Endodermal cell (in vitro differentiated cells): Measurements from ENCODE around the gene OTP. TPM values are rescaled to one million over a fixed set of nuclear protein-coding genes. Genes with fewer than 3 reads are reported as not detected.

Experiments
- DNase-seq: peaks from one replicate; pipeline ENCODE4 v3.0.0-alpha.2; 2017
- H3K27ac ChIP-seq: 2 replicates; pipeline ENCODE4 v1.5.1; 2013; ENCODE audit warnings: mild to moderate bottlenecking, low read depth, low read length, moderate library complexity
- H3K27me3 ChIP-seq: 2 replicates; pipeline ENCODE4 v1.6.1; 2013; ENCODE audit warnings: mild to moderate bottlenecking, low read length, moderate library complexity; ENCODE audit not compliant: insufficient read depth, control insufficient read depth, poor library complexity, severe bottlenecking
- H3K36me3 ChIP-seq: 2 replicates; pipeline ENCODE4 v1.7.0; 2013; ENCODE audit warnings: mild to moderate bottlenecking, low read length, moderate library complexity; ENCODE audit not compliant: control insufficient read depth, insufficient read depth
- H3K4me1 ChIP-seq: one replicate; pipeline ENCODE4 v1.7.0; 2013; ENCODE audit warnings: low read length; ENCODE audit not compliant: control insufficient read depth, insufficient read depth
- H3K4me3 ChIP-seq: 2 replicates; pipeline ENCODE4 v1.5.1; 2013; ENCODE audit warnings: mild to moderate bottlenecking, low read length, moderate library complexity
- H3K9ac ChIP-seq: 2 replicates; pipeline ENCODE4 v1.6.1; 2013; ENCODE audit warnings: mild to moderate bottlenecking, low read length, moderate library complexity; ENCODE audit not compliant: poor library complexity, severe bottlenecking; ENCODE audit errors: extremely low read depth
- H3K9me3 ChIP-seq: 2 replicates; pipeline ENCODE4 v1.6.1; 2013; ENCODE audit warnings: mild to moderate bottlenecking, low read length, moderate library complexity; ENCODE audit not compliant: control insufficient read depth
- H3K27ac Mint-ChIP-seq: 2 replicates; pipeline ENCODE4 v1.8.0; 2020; ENCODE audit warnings: mixed read lengths
- H3K27me3 Mint-ChIP-seq: 2 replicates; pipeline ENCODE4 v1.8.0; 2021; ENCODE audit warnings: mild to moderate bottlenecking, mixed read lengths; ENCODE audit not compliant: insufficient read depth
- H3K36me3 Mint-ChIP-seq: 2 replicates; pipeline ENCODE4 v1.8.0; 2020; ENCODE audit warnings: low read depth, mixed read lengths
- H3K4me1 Mint-ChIP-seq: 2 replicates; pipeline ENCODE4 v1.8.0; 2020; ENCODE audit warnings: mixed read lengths
- H3K4me3 Mint-ChIP-seq: 2 replicates; pipeline ENCODE4 v1.8.0; 2020; ENCODE audit warnings: mild to moderate bottlenecking, moderate library complexity, mixed read lengths
- H3K9me3 Mint-ChIP-seq: 2 replicates; pipeline ENCODE4 v1.8.0; 2020; ENCODE audit warnings: mild to moderate bottlenecking, mixed read lengths
- CTCF ChIP-seq: fragments of 200-600 bp; sonication (generic); conservative IDR thresholded peaks from 2 replicates; pipeline ENCODE4 v1.5.0; 2021; ENCODE audit warnings: antibody characterized with exemption, mild to moderate bottlenecking
- WGBS, 2 experiments: methylation state at CpG; one replicate each; pipeline versions ENCODE4 v1.1.5 to v1.1.7; 2013; ENCODE audit warnings: missing lambda C conversion rate in 2 of 2, mixed read lengths in 1 of 2; ENCODE audit not compliant: insufficient coverage in 1 of 2, insufficient read length in 1 of 2; 5-methylcytosine and 5-hydroxymethylcytosine counted together
- total RNA-seq, 2 donors: library from RNA; stranded (reverse); fragmentation: NEBNext Ultra II Directional in 1 of 2; extraction: Animal tissue kit (Norgen Biotek cat#: 25700) in 1 of 2; gene quantifications; 2 replicates in 1 of 2; 3 replicates in 1 of 2; pipeline ENCODE4 v1.2.1, GENCODE V29; 2021

The OTP gene
- total RNA-seq, 2 donors from 2014 or later = not detected

- Histone ChIP-seq H3K27me3 (peaks cover 100% of the 10 kb centered on the region), H3K4me3 (peak overlapping the region; percentile 40), H3K4me1 (peaks cover 5% of the 10 kb centered on the region), H3K9ac (no peak overlapping the region), H3K27ac (no peak overlapping the region), H3K9me3 (no peaks in the 10 kb centered on the region), H3K36me3 (no peaks in the 10 kb centered on the region)
- Mint-ChIP-seq H3K36me3 (no peaks in the 10 kb centered on the region), H3K27ac (no peak overlapping the region), H3K4me3 (peak overlapping the region; percentile 54), H3K4me1 (peaks cover 6% of the 10 kb centered on the region), H3K27me3 (peaks cover 99% of the 10 kb centered on the region), H3K9me3 (peaks cover 5% of the 10 kb centered on the region)
- DNase-seq = peak; percentile 77
- TF ChIP-seq CTCF = no peak
- 2 to 3% methylated on average over 34 to 52 of the region's 52 CpGs for WGBS, 2 experiments
Observed at GRCh38 chr5:77629509-77630113, 8.9 kb downstream of the OTP start.

GRCh38 chr5:77628840-77629508, 9.5 kb downstream of the OTP start:
- 8 to 12% methylated on average over 3 to 13 of the region's 13 CpGs for WGBS, 2 experiments
- Mint-ChIP-seq H3K27me3 (peaks cover 98% of the 10 kb centered on the region), H3K4me3 (peak overlapping the region; percentile 54), H3K9me3 (peaks cover 5% of the 10 kb centered on the region), H3K4me1 (peaks cover 6% of the 10 kb centered on the region), H3K36me3 (no peaks in the 10 kb centered on the region), H3K27ac (no peak overlapping the region)
- DNase-seq = peak; percentile 51
- no peaks in the 10 kb centered on the region for H3K36me3 ChIP-seq
- H3K9ac ChIP-seq = no peak overlapping the region
- H3K4me1 ChIP-seq = peaks cover 5% of the 10 kb centered on the region
- peaks cover 100% of the 10 kb centered on the region for H3K27me3 ChIP-seq
- no peaks in the 10 kb centered on the region for H3K9me3 ChIP-seq
- no peak overlapping the region for H3K4me3 ChIP-seq
- no peak overlapping the region for H3K27ac ChIP-seq
- TF ChIP-seq CTCF = peak; percentile 44

- Histone ChIP-seq H3K4me3 (no peak overlapping the region), H3K9me3 (no peaks in the 10 kb centered on the region), H3K4me1 (peaks cover 5% of the 10 kb centered on the region), H3K9ac (no peak overlapping the region), H3K27ac (no peak overlapping the region), H3K36me3 (no peaks in the 10 kb centered on the region), H3K27me3 (peaks cover 100% of the 10 kb centered on the region)
- peaks cover 6% of the 10 kb centered on the region for H3K4me1 Mint-ChIP-seq
- H3K9me3 Mint-ChIP-seq = peaks cover 5% of the 10 kb centered on the region
- WGBS, 2 experiments = 4 to 12% methylated on average over 25 to 69 of the region's 69 CpGs
- peak; percentile 81 for DNase-seq
- no peaks in the 10 kb centered on the region for H3K36me3 Mint-ChIP-seq
- peak; percentile 14 for TF ChIP-seq CTCF
- peaks cover 98% of the 10 kb centered on the region for H3K27me3 Mint-ChIP-seq
- H3K4me3 Mint-ChIP-seq = no peak overlapping the region
- no peak overlapping the region for H3K27ac Mint-ChIP-seq
Observed at GRCh38 chr5:77627869-77628674, 10.4 kb downstream of the OTP start.
